Panc1 (cell line): Measurements from ENCODE around the gene PAK2.

Experiments
- POLR2AphosphoS5 ChIP-seq: IDR thresholded peaks from 2 replicates; pipeline ENCODE4 v1.6.1; 2012; ENCODE audit warnings: mild to moderate bottlenecking, low read depth, low read length, moderate library complexity
- TF ChIP-seq, protein P1 (sequence below): fragments of 450-650 bp; IDR thresholded peaks from 2 replicates; pipeline ENCODE4 v1.5.1; 2017; ENCODE audit warnings: mild to moderate bottlenecking

DNA sequence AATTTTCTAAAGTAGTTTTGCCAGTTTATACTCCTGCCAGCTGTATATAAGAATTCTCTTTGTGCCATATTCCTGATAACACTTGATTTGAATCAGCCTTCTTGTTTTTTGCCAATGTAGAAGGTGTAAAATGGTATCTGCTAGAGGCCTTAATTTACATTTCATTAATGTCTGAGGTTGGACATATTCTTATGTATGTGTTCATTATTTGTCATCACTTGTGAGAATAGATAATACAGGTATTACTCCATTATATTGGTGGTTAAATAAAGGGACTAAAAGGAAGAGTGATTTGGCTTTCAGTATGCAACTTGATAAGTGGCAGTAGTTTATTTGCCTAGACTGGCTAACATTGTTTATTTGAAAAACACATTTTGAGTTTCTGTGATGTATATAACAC is 25.8 kb downstream of the PAK2 start:
- no peak for TF ChIP-seq POLR2AphosphoS5
- TF ChIP-seq, protein P1, sequence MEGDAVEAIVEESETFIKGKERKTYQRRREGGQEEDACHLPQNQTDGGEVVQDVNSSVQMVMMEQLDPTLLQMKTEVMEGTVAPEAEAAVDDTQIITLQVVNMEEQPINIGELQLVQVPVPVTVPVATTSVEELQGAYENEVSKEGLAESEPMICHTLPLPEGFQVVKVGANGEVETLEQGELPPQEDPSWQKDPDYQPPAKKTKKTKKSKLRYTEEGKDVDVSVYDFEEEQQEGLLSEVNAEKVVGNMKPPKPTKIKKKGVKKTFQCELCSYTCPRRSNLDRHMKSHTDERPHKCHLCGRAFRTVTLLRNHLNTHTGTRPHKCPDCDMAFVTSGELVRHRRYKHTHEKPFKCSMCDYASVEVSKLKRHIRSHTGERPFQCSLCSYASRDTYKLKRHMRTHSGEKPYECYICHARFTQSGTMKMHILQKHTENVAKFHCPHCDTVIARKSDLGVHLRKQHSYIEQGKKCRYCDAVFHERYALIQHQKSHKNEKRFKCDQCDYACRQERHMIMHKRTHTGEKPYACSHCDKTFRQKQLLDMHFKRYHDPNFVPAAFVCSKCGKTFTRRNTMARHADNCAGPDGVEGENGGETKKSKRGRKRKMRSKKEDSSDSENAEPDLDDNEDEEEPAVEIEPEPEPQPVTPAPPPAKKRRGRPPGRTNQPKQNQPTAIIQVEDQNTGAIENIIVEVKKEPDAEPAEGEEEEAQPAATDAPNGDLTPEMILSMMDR: no peak
